MCF 10A (cell line): ENCODE measurements around the gene CDNF. TPM values are rescaled to one million over a fixed set of nuclear protein-coding genes. Genes with fewer than 3 reads are reported as not detected.

Experiments used
- BruUV-seq: library from RNA; stranded (reverse); fragments of 400-500 nt; replicated peaks from 2 replicates; lab custom pipeline; 2021; lab: Mats Ljungman, UMichigan
- CTCF ChIA-PET: fragments of 300-600 bp; sonication (Branson Sonifier 250); formaldehyde crosslinking; extraction: SDS; loops from one replicate; lab custom pipeline; 2021; ENCODE audit warnings: antibody characterized with exemption, inconsistent platforms; lab: Yijun Ruan, JAX
- POLR2A ChIA-PET: fragments of 300-600, 350-650 bp; sonication (Branson Sonifier 250); formaldehyde crosslinking; extraction: SDS; loops from one replicate; lab custom pipeline; 2020; ENCODE audit warnings: antibody characterized with exemption, inconsistent platforms; lab: Yijun Ruan, JAX
- DNase-seq: peaks from one replicate; pipeline ENCODE4 v3.0.0-alpha.2; 2018; ENCODE audit not compliant: unreplicated experiment
- H3K27ac Mint-ChIP-seq: one replicate; pipeline ENCODE4 v1.8.0; 2022; ENCODE audit warnings: mild to moderate bottlenecking, low read depth, mixed read lengths; ENCODE audit not compliant: unreplicated experiment
- H3K27me3 Mint-ChIP-seq: one replicate; pipeline ENCODE4 v1.8.0; 2022; ENCODE audit warnings: mixed read lengths; ENCODE audit not compliant: insufficient read depth, unreplicated experiment
- H3K36me3 Mint-ChIP-seq: one replicate; pipeline ENCODE4 v1.8.0; 2022; ENCODE audit warnings: mild to moderate bottlenecking, moderate library complexity, mixed read lengths; ENCODE audit not compliant: insufficient read depth, unreplicated experiment
- H3K4me1 Mint-ChIP-seq: one replicate; pipeline ENCODE4 v1.8.0; 2022; ENCODE audit warnings: mixed read lengths; ENCODE audit not compliant: insufficient read depth, unreplicated experiment
- H3K4me3 Mint-ChIP-seq: one replicate; pipeline ENCODE4 v1.8.0; 2022; ENCODE audit warnings: mild to moderate bottlenecking, moderate library complexity, mixed read lengths; ENCODE audit not compliant: unreplicated experiment
- H3K9me3 Mint-ChIP-seq: one replicate; pipeline ENCODE4 v1.8.0; 2022; ENCODE audit warnings: mixed read lengths; ENCODE audit not compliant: unreplicated experiment
- CTCF ChIP-seq: fragments of 200-600 bp; IDR thresholded peaks from one replicate; pipeline ENCODE4 v1.8.0; 2022; ENCODE audit warnings: antibody characterized with exemption, mild to moderate bottlenecking; ENCODE audit not compliant: unreplicated experiment
- intact Hi-C: fragments of 100-400 bp; cut with micrococcal nuclease; formaldehyde crosslinking; loops from 2 replicates; pipeline ENCODE4 v1.14.1; 2022
- total RNA-seq: library from RNA; stranded (reverse); gene quantifications from 2 replicates; pipeline ENCODE4 v1.2.3, GENCODE V29; 2022

CDNF gene
- total RNA-seq, 1 experiment from 2014 or later, result 2.9 TPM

GRCh38 chr10:14879928-14880193, 42.0 kb upstream of the CDNF start:
- ChIA-PET POLR2A (interaction anchor here (0.6 to 7.3 kb wide), 12 partner anchors 11 to 231 kb away, joined by 3 to 90 read pairs (median 5); partner anchors contain the start of genes CDNF, DCLRE1C, HSPA14 and MEIG1), CTCF (interaction anchor here (0.7 to 2.0 kb wide), 3 partner anchors 9 to 226 kb away, joined by 3 to 5 read pairs (median 4); no protein-coding TSS in a partner anchor)
- peaks cover 12% of the 10 kb centered on the region for H3K36me3 Mint-ChIP-seq
- DNase-seq, result no peak
- H3K4me3 Mint-ChIP-seq, result peak overlapping the region; percentile 79
- peaks cover 27% of the 10 kb centered on the region for H3K4me1 Mint-ChIP-seq
- peak overlapping the region; percentile 82 for H3K27ac Mint-ChIP-seq
- TSS peak; percentile 45 for BruUV-seq
- intact Hi-C loops, result loop anchor here (2.0 to 10.0 kb wide), 3 partner anchors 65 to 285 kb away; partner anchors contain the start of gene NMT2
- no peaks in the 10 kb centered on the region for H3K27me3 Mint-ChIP-seq
- no peak for TF ChIP-seq CTCF
- no peaks in the 10 kb centered on the region for H3K9me3 Mint-ChIP-seq

- Mint-ChIP-seq H3K4me3 (peak overlapping the region; percentile 79), H3K4me1 (peaks cover 27% of the 10 kb centered on the region), H3K36me3 (peaks cover 12% of the 10 kb centered on the region), H3K9me3 (no peaks in the 10 kb centered on the region), H3K27me3 (no peaks in the 10 kb centered on the region), H3K27ac (peak overlapping the region; percentile 82)
- CTCF ChIA-PET, result interaction anchor here (0.7 to 2.0 kb wide), 6 partner anchors 8 to 227 kb away, joined by 3 to 12 read pairs (median 4); partner anchors contain the start of gene MEIG1
- no TSS peak for BruUV-seq
- peak; percentile 29 for DNase-seq
- POLR2A ChIA-PET, result interaction anchor here (0.6 to 7.3 kb wide), 27 partner anchors 10 to 1002 kb away, joined by 3 to 90 read pairs (median 4); partner anchors contain the start of genes CDNF, DCLRE1C, HSPA14 and MEIG1
- intact Hi-C loops, result loop anchor here (2.0 to 10.0 kb wide), 3 partner anchors 65 to 285 kb away; partner anchors contain the start of gene NMT2
- TF ChIP-seq CTCF, result no peak
Observed at GRCh38 chr10:14879124-14879927, 41.5 kb upstream of the CDNF start.

- peaks cover 27% of the 10 kb centered on the region for H3K4me1 Mint-ChIP-seq
- no peaks in the 10 kb centered on the region for H3K9me3 Mint-ChIP-seq
- peak within 1 kb of the TSS; percentile 79 for H3K4me3 Mint-ChIP-seq
- ChIA-PET POLR2A (interaction anchor here (0.6 to 7.3 kb wide), 27 partner anchors 9 to 400 kb away, joined by 3 to 90 read pairs (median 5); partner anchors contain the start of genes CDNF, DCLRE1C, HSPA14 and MEIG1), CTCF (interaction anchor here (0.6 to 2.0 kb wide), 9 partner anchors 12 to 380 kb away, joined by 3 to 12 read pairs (median 3); partner anchors contain the start of gene MEIG1)
- no peaks in the 10 kb centered on the region for H3K27me3 Mint-ChIP-seq
- no TSS peak for BruUV-seq
- H3K27ac Mint-ChIP-seq, result peak within 1 kb of the TSS; percentile 82
- H3K36me3 Mint-ChIP-seq, result peaks cover 7% of the 10 kb centered on the region
- peak; percentile 95 for DNase-seq
- intact Hi-C loops, result loop anchor here (1.0 to 10.0 kb wide), 4 partner anchors 40 to 286 kb away; partner anchors contain the start of genes CDNF, HSPA14, MSANTD7 and NMT2
- TF ChIP-seq CTCF, result no peak
Observed at GRCh38 chr10:14878266-14879123, 40.7 kb upstream of the CDNF start, which contains the start of gene SUV39H2. Gene SUV39H2, plus strand, starts transcription at chr10:14878866. Its CDS starts 23 bp downstream, at chr10:14878889.
